EH (cell line): Measurements from ENCODE around the gene SCAMP1.
"Not testable (repeated sequence)": the region's sequence is repeated elsewhere in the genome, so short reads cannot be mapped to it uniquely, and the experiment has no call there.

ENCODE experiments used
- DNase-seq: peaks from one replicate; pipeline ENCODE4 v3.0.0-alpha.2; 2015; ENCODE audit warnings: low read depth

Gene SCAMP1

GRCh38 chr5:78424665-78425064 lies 64.2 kb downstream of the SCAMP1 start:
- DNase-seq = no peak

DNA sequence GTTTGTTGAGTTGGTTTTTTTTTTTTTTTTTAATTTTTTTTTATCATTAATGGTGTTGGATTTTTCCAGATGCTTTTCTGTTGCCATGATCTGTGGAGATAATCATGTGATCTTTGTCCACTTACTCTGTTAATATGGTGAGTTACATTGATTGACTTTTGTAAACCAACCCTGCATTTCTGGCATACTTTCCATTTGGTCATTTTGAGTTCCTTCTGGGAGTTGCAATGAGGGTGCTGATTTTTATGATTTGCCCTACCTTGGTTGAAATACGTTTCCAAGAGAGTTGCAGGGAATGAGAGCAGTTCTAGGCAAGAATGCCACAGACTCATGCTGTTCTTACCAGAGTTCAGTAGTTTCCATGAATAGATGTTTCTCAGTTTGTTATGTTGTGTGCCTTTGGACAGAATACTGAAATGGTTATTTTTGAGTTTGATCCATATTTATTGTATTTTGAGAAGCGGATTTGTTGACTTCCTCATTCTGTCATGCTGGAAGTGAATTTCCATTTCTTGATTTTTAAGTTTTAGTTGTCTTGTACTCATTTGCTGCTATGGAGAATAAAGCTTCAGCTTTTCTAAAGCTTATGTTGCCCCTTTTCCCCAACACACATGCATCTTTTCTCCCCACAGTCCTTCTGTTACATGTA lies 69.0 kb downstream of the SCAMP1 start:
- no peak for DNase-seq

DNA sequence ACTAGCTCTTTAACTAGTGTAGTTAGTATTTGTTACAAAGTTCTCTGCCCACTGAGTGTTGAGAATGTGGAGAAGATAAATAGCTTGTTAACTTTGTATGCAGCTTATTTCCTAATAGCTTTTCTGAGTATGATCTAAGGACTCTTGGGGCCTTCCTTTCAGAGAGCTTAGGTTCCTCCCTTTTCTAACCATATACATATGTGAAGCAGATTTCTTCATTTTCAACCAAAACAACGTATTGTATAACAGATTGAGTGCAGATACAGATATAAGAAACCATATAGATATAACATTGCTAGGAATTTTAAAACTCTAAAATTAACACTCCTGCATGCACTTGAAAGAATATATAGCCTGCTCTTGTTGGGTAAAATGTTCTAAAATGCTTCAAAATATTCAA lies 70.4 kb downstream of the SCAMP1 start:
- no peak for DNase-seq

DNA sequence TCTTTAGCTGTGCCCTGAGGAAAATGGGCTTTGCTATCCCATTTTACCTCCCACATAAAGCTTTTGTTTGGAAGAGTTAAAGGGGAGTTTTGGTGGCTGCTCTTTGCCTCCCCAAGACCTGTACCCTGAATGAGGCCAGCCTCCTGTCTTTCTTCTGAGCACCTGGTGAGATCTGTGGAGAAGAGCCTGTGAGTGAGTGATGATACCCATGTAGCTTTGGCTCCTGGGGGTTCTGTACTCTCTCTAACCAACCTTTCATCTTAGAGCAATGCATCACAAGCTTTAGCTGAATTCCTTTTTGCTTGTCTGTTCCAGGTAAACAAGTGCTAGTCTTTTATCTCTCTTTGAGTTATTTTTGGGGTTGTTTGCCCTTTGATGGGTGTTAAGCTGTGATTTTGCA lies 73.6 kb downstream of the SCAMP1 start:
- DNase-seq = no peak

DNA sequence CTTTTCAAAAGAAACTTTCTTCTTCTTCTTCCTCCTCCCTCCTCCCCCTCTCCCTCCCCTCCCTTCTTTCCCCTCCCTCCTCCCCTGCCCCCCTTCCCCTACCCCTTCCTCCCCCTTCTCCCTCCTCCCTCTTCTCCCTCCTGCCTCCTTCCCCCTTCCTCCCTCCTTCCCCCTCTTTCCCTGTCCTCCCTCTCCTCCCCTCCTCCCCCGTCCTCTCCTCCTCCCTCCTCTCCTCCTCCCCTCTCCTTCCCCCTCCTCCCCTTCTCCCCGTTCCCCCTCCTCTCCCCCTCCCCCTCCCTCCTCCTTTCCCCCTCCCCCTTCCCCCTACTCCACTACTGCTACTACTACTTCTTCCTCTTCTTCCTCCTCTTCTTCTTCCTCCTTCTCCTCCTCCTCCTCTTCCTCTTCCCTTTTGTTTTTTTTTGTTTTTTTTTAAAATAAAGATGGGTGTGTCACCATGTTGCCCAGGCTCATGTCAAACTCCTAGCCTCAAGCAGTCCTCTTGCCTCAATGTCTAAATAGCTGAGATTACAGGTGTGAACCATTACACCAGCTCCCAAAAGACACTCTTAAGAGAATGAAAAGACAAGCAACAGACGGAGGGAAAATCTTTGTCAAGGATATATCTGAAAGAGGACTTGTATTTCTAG lies 87.5 kb downstream of the SCAMP1 start:
- no peak for DNase-seq

DNA sequence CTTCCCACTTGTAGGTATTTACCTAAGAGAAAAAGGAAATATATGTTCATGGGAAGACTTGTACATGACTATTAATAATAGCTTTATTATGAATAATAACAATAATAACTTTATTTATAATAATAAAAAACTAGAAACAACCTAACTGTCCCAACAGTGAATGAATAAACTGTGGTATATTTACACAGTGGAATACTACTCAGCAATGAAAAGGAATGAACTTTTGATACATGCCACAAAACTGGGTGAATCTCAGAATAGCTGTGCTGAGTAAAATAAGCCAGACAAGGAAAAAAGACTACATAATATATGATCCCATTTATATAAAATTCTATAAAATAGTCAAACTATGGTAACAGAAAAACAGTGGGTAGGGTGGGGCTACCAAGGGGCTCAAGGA lies 88.7 kb downstream of the SCAMP1 start:
- DNase-seq = no peak

GRCh38 chr5:78457507-78457906 lies 97.1 kb downstream of the SCAMP1 start:
- DNase-seq = not testable (repeated sequence)

DNA sequence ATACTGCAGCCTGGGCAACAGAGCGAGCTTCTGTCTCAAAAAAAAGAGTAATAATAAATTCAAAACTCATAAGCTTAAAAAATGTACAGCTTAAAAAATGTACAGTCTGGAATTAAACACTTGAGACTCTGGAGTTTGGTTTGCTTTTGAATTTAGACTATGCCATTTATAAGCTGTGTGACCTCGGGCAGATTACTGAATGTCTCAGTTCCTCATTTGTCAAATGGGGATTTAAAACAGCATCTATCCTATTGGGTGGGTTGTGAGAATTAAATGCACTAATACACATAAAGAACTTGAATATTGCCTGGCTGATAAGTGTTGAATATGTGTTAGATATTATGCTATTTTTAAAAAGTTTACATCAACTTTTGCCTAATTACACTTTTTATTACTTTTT lies 98.4 kb downstream of the SCAMP1 start:
- no peak for DNase-seq

DNA sequence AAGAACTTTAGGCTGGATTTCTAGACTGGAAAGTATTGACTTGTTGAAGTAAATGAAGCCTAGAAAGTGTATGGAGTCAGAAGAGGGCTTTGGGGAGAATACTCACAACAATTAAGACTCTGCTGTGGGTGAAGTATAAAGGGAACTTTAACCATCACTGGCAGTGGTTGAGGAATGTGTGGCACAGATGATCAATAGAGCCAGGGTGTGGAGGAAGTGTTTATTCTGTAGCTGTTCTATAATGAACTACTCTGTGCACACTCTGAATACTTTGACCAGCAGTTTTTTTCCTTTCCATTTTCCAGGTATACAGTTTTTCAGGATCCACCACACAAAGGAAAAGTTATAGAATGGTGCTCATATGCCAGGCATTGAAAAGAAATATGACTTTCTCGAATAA lies 106.7 kb downstream of the SCAMP1 start:
- DNase-seq = no peak

- peak; percentile 61 for DNase-seq
Observed at GRCh38 chr5:78467752-78468357, 107.4 kb downstream of the SCAMP1 start.

DNA sequence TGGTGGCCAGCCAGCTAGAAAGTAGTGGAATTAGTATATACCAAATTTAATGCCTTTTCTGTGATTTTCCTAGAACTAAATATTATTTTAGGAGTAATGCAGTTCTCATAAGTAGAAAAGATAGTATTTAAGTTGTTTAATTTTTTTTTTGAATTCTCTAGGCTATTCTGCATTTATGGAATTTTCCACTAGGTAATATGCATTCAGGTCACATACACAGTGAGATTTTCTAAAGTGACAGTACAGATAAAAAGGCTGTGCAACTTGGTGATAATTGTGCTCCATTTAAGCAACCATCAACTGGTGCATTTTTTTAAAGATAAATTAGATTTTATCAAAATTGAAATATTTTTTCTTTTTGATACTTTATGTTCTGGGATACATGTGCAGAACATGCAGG lies 111.5 kb downstream of the SCAMP1 start:
- no peak for DNase-seq

- DNase-seq = peak; percentile 26
Observed at GRCh38 chr5:78472469-78473106, 112.2 kb downstream of the SCAMP1 start.

- DNase-seq = no peak
Observed at GRCh38 chr5:78473751-78474150, 113.3 kb downstream of the SCAMP1 start.

DNA sequence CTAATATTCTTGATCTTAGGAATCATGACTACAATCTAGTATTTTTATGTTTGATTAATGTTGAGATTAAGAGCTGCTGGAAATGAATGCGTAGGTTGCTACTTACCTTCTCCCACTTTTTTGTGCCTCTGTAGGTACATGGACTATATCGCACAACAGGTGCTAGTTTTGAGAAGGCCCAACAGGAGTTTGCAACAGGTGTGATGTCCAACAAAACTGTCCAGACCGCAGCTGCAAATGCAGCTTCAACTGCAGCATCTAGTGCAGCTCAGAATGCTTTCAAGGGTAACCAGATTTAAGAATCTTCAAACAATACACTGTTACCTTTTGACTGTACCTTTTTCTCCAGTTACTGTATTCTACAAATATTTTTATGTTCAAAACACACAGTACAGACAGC lies 115.0 kb downstream of the SCAMP1 start:
- no peak for DNase-seq

GRCh38 chr5:78476795-78477194 lies 116.4 kb downstream of the SCAMP1 start:
- no peak for DNase-seq

DNA sequence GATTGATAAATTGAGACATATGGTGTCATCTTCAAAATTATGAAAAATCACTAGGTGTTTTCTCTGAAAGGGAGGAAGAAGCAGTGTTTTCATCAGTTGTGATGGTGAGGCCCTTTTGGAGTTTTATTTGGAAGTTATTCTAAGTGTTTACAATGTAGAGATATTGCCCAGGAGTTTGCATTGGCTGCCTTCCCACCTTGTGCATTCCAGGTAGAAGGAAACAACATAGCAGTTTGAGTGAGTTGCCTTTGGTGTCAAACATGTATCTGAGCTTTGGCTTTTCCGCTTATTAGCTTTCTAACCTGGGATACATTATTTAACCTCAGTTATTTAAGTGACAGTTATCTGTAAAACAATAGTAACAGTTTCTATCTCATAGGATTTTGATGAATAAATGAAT lies 122.5 kb downstream of the SCAMP1 start:
- no peak for DNase-seq

- peak; percentile 61 for DNase-seq
Observed at GRCh38 chr5:78483809-78484521, 123.5 kb downstream of the SCAMP1 start.

DNA sequence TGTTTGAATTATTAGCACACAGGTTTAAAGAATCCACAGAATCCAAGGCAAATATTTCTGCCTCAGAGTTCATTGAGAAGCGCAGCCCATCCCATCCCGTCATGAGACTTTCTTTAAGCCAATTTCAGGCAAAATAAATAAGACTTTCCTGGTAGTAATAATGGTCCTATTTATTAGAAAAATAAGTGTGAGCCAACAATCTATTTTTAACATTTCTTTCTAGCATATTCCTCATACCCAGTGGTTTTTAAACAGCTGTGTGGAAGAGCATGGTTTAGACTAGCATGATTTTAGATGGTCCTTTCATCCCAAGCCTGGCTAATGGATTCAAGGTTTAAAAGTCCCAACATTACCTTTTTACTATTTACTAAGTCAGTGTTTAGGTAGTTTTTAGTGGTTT lies 125.8 kb downstream of the SCAMP1 start:
- DNase-seq = no peak

GRCh38 chr5:78487846-78488245 lies 127.4 kb downstream of the SCAMP1 start:
- no peak for DNase-seq

- DNase-seq = no peak
Observed at GRCh38 chr5:78490709-78491485, 130.5 kb downstream of the SCAMP1 start.

GRCh38 chr5:78492224-78492623 lies 131.8 kb downstream of the SCAMP1 start:
- DNase-seq = no peak

GRCh38 chr5:78492650-78493049 lies 132.2 kb downstream of the SCAMP1 start:
- no peak for DNase-seq
